GM18520 (cell line): Measurements from ENCODE around the gene CKM.
"Not testable (repeated sequence)": the region's sequence is repeated elsewhere in the genome, so short reads cannot be mapped to it uniquely, and the experiment has no call there.

ENCODE experiments used
- ATAC-seq: cut with Tn5 transposase; IDR thresholded peaks from one replicate; pipeline ENCODE4 v1.9.1; 2021; ENCODE audit not compliant: unreplicated experiment

The CKM gene

GRCh38 chr19:45293682-45294081 lies 29.0 kb downstream of the CKM start:
- ATAC-seq: no peak

GRCh38 chr19:45291834-45292233 lies 30.8 kb downstream of the CKM start:
- ATAC-seq: no peak

- no peak for ATAC-seq
These were observed 32.2 kb downstream of the CKM start for GRCh38 chr19:45290381-45290931.

- ATAC-seq: no peak
These were observed 39.1 kb downstream of the CKM start for GRCh38 chr19:45283443-45284033.

- no peak for ATAC-seq
These were observed 42.2 kb downstream of the CKM start for GRCh38 chr19:45280471-45280961.

- ATAC-seq: no peak
These were observed 43.0 kb downstream of the CKM start for GRCh38 chr19:45279587-45280192.

GRCh38 chr19:45278087-45278486 lies 44.6 kb downstream of the CKM start:
- no peak for ATAC-seq

- no peak for ATAC-seq
These were observed 46.4 kb downstream of the CKM start for GRCh38 chr19:45276284-45276687.

GRCh38 chr19:45275370-45275971 lies 47.2 kb downstream of the CKM start:
- ATAC-seq: no peak

- ATAC-seq: no peak
These were observed 49.2 kb downstream of the CKM start for GRCh38 chr19:45273521-45273855.

- no peak for ATAC-seq
These were observed 51.0 kb downstream of the CKM start for GRCh38 chr19:45271735-45272108.

- no peak for ATAC-seq
These were observed 51.5 kb downstream of the CKM start for GRCh38 chr19:45271098-45271734.

GRCh38 chr19:45269939-45270338 lies 52.7 kb downstream of the CKM start:
- not testable (repeated sequence) for ATAC-seq

- ATAC-seq: no peak
These were observed 55.4 kb downstream of the CKM start for GRCh38 chr19:45267296-45267695.

GRCh38 chr19:45265375-45265774 lies 57.3 kb downstream of the CKM start:
- no peak for ATAC-seq

GRCh38 chr19:45264781-45265317 lies 57.8 kb downstream of the CKM start:
- no peak for ATAC-seq

GRCh38 chr19:45263013-45263412 lies 59.7 kb downstream of the CKM start:
- no peak for ATAC-seq

GRCh38 chr19:45262570-45262969 lies 60.1 kb downstream of the CKM start:
- no peak for ATAC-seq

GRCh38 chr19:45258862-45259261 lies 63.8 kb downstream of the CKM start:
- ATAC-seq: no peak

GRCh38 chr19:45256836-45257235 lies 65.8 kb downstream of the CKM start:
- no peak for ATAC-seq
